ENCODE measurements around the gene SKAP2.

Gene SKAP2

DNA sequence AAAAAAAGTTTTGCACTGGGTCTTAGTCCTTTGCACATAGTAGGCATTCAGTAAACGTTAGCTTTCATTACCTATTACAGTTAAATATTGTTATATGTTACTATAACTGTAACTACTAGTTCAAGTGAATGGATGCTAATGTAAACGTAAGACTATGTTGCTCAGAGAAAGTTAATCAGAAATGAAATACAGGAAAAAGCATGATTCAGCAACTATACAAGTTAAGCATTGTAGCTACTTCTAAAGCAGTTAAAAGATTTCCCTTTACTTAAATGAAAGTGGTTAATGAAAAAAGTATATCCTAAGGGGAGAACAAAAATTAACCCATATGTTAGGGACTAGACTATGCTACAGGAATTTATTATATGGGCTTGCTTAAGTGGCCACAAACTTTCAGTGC lies 121.2 kb downstream of the SKAP2 start:
- DNase-seq, result no peak

DNA sequence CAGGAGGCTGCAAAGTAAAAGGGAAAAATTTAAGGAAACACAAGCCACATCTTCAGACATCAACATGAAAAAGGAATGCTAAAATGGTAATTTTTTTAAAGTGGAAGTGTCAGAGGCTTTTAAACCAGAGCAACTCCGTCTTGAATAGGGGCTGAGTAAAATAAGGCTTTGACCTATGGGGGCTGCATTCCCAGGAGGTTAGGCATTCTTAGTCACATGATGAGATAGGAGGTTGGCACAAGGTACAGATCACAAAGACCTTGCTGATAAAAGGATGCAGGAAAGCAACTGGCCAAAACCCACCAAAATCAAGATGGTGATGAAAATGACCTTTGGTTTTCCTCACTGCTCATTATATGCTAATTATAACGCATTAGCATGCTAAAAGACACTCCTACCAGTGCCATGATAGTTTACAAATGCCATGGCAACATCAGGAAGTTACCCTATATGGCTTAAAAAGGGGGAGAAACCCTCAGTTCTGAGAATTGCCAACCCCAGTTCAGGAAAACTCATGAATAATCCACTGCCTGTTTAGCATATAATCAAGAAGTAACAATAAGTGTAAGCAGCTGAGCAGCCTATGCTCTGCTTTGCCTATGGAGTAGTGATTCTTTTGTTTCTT lies 128.3 kb downstream of the SKAP2 start:
- DNase-seq, result no peak

DNA sequence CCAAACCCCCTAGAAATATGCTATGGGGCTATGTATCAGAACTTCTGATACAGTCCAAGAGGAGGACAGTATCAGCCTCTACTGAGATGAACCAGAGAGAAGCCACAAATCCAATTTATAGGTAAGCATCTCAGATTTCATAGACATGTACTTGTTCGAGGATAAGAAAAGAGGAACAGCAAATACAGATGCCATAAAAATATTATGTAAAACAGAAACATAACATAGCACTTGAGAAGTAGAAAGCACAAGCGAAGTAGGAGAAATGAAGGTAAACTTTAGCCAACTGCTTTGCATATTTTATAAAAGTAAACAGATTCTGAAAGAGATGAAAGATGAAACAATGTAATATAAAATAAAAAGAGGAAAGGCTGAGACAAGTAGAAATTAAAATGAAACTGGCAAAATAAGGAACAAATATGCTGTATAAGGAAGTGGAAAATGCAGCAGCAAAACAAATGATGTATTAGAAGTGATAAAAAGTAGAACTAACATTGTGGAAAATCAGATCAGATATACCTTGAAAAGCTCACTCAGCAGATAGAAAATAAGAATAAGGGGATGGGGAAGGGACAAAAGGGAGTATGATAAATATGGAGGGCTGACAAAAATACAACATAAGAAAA lies 135.1 kb downstream of the SKAP2 start:
- DNase-seq, result no peak

DNA sequence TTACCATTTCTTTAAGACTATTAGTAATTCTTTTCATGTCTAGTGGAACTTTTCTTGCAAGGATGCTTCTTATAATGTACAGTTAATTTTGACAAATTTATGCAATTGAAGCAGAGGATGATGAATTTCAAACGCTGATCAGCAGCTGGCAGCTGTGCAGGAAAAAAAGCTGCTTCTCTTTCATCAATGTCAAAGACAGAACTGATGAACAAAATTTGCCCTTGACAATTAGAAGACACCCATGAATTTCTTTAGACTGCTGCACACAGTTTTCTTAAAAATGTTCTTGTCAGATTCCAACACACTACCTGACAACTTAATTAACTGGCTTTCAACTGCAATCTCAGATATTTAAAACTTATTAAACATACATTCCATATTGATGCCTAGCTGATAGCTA lies 138.3 kb downstream of the SKAP2 start:
- DNase-seq, result no peak

DNA sequence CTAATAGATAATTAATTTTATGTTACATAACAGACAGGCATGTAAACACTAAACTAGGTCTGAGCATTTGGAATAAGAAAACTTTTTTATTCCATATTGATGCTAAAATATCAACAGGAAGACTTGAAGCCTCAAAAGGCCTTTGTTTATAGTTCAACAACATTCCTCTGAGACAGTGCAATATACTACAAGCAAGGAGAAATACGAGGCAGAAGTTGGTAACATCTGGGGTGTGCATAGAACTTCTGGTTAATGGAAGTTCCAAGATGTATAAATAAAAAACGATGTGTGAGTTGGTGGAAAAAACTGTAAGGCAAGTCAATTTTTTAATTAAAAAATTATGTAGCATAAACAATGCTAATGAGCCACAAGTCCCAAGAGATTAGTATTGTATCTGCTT lies 139.6 kb downstream of the SKAP2 start:
- DNase-seq, result no peak

DNA sequence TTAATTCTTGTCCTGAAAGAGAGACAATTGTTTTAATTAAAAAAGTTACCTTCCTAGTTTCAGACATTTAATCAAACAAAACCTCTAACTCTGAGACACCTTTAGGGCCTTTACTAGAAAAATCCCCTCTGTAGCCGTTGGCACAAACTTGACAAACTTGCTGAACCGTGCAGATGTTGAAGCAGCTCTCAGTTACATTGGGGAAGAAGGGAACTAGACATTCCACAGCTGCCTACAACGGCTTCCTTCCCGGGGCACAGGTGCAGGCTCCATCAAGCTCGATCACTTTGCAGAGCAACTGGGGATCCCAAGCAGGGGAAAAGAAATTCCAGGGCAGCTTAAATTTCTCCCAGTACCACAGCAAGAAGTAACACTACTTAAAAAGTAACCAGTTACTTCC lies 141.3 kb downstream of the SKAP2 start:
- no peak for DNase-seq

DNA sequence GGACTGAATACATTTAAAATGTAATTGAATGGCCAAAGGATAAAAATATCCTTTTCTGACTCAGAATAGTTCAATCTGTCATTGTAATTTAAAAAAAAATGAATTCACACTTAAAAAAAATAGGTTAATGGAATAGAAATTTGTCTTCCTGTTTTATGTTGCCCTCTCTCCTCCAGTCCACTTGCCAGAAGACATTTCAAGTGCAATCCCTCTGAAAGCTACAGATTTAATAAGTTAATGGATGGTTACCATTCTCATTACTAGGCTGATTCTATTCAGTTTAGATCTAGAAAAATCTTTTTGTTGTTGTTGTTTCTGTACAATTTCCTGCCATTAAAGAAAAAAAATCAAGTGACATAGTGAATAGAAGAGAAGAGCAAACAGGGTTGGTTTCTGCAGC lies 142.9 kb downstream of the SKAP2 start:
- DNase-seq, result no peak

DNA sequence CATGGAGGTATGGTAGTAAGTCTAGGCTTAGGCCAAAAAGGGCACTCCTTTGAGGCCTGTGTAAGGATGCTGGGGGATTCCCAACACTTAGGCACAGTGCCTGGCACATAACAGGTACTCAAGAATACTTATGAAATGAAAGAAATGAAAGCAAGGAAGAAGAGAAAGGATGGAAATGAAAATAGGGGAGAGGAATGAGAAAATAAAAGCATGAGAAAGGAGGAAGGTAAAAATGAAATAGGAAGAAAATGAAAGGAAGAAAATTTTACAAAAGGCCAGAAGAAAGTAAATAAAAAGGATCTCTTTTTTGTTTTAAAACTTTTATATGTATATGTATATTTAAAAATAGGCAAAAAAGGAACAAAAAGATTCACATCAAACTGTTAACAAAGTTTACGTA lies 146.3 kb downstream of the SKAP2 start:
- DNase-seq, result no peak

DNA sequence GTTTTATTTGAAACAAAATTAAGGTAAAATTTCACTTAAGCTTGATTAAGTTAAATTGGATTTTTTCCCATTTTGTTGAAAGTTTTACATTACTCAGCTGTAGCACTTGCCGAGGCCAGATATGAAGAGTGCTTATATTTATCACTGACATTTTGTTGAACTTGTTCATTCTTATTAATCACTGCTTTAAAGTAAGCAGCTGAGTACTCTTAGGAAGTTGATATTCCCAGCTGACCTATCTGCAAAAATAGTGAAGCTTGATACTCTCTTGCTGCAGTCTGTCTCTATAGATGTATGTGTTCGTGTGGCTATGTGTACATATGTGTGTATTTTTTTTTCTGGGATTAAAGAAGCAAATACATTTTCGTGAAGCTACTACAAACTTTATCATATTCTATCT lies 150.0 kb downstream of the SKAP2 start:
- DNase-seq, result no peak

DNA sequence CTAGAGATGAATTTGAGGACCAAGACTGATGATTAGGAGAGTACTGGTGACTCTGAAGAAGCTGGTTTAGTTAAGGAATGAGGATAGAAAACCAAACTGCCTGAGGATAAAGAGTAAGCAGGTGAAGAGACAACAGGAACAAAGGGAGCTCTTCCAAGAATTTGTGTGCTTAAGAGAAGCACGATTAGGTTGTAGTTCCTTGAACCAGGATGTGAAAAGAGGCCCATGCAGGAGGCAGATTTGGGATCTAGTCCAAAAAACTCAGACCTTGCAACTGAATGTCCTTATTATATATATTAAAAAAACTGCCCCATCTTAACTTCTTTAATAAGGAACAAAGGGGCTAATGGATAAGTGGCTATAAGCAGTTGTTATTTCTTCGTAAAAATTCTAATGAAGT lies 150.4 kb downstream of the SKAP2 start:
- DNase-seq, result no peak

DNA sequence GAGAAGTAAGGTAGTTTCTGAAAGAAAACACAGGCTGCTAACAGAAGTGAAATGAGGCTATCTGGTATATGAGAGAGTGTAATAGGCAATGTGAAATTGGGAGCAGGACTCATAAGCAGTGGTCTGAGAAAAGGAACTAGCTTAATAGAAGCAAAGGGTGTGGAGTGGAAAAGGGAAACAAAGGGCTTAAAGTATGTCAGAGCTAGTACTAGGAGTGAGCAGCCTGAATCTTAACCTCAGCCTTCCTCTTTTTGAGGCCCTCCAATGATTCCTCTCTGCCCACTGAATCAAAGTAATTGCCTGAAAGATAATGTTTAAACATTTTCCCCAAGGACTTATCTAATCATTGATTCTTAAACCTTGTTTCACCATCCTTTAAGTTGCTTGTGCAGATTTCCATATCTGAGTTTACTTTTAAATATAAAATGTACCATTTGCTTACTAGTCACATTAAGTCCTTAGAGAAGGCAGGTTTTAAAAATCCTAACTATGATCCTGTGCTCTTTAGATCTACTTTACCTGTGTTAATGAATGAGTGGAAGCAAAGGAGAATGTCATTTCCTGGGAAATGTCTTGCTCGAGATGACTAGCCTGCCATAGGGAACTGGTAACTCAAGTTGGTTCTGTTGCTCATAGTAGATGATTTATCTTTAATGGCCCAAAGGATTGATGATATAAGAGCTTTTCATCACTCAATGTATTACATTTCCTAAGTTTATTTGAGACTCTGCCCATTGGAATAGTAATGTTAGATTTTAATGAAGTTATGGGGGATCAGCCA lies 155.0 kb downstream of the SKAP2 start:
- DNase-seq, result no peak

DNA sequence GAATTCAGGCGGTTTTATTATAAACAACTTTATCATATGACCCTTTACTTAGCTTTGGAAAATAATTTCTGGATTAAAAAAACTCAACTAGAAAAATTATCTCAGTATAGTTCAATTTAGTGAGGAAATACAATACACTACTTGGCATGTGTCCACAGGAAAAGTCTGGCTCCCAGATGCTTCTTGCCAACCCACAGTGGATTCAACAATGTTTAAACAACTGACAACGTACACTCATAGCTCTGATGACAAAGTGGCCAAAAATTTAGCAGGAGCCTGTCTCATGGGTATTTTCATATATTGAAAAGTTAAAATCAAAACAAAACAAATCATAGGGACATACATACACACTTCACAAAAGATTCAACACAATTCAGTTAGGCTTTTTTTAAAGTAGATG lies 158.8 kb downstream of the SKAP2 start:
- DNase-seq, result no peak

DNA sequence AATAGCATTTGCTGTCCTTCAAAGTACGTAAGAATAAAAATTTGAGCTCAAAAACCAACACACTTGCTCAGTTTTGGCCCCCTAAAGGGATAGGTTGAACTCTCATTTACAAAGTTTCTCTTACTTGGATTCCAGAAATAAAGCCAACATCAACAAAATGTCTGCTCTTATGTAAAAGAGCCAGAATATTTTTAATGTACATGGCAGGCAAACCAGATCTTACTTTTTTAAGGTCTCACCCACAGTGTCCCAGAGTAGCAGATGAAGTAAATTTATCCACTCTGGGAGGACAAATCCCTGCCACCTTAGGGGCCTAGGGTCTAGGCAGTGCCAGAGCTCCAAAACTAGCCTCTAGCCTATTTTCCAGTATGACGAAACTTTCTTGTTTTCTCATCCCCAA lies 159.6 kb downstream of the SKAP2 start:
- DNase-seq, result no peak

DNA sequence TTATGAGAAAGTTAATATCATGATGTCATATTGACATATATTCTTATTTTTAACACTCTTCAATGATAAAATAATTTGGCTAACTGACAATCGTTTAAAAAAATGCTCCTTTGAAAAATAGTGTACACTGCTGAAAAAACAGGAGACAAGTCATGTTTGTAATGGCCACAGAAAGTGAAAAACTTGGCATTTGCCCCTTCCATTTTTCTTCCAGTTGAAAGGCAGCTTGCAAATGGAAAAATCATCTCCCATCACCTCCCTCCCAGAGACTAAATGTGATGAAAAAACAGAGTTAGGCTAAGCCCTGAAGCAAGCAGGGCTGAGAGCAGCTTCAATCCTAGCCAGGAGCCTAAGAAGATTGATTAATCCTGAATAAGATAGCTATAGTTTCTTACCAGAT lies 160.4 kb downstream of the SKAP2 start:
- no peak for DNase-seq

DNA sequence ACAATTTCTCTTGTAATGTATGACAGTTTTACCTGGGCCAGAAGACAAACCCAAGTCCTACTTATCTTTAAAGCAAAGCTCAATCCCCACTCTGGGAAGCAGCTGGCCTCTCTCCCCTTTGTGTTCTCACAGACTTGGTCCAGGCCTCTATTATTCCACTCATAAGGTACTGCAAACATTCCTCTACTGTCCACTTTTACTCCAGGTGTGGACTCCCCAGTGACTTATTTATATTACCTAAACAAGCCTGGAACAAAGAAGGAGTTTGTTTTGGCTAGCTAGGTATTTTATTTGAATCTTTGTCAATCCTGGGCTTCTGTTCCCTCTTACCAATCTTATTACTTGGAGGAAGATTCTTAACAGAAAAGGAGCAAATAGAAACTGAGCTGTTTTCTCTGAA lies 163.5 kb downstream of the SKAP2 start:
- DNase-seq, result no peak

DNA sequence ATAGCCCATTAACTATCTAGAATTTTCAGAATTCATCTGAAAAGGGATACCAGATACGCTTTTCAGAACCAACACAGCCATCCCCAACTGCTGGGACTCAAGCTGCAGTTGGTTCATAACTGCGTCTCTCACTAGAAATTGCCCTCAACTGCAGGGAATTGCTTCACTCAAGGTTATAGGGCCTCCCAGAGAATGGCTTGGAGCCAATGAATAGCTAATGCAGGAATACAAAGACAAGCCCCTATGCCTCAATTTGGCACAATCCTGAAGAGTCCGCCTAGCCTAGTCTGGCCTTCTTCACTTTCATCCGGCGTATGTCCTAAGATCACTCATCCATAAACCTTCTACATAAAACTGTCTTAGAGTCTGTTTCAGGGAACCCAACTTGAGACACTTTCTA lies 164.0 kb downstream of the SKAP2 start:
- DNase-seq, result no peak

DNA sequence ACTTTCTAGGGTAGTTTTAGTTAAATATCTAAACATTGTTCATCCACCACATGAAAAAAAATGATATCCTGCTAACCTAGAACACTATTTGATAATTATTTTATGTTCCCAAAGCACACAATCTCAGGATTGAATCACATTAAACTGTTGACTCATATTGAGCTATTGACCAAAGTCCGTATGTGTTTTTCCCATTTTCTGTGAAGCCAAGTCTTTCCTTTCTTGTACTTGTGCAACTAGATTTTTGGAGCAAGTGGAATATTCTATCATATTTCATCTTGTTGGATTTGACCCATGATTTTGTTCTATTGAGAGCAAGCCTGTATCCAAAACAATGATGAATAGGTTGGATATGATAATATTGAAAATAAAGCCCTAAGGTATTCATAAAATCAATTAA lies 164.6 kb downstream of the SKAP2 start:
- DNase-seq, result no peak

DNA sequence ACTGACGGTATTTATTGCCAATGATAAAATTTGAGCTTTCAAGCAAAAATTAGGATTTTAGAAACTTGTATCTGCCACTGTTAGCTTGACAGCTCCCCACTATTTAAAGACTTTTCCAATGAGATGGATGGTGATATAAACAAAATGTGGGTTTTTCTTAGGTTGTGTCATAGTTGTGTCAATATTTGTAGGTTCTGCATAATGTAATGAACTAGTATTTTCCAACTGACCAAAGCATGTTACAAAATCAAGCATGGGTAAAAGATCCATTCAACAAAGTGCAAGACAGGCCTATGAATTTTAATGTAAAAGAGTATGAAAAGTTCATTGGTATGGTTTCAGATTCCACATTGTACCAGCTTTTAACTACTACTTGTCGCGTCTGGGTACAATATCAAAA lies 165.6 kb downstream of the SKAP2 start:
- no peak for DNase-seq

DNA sequence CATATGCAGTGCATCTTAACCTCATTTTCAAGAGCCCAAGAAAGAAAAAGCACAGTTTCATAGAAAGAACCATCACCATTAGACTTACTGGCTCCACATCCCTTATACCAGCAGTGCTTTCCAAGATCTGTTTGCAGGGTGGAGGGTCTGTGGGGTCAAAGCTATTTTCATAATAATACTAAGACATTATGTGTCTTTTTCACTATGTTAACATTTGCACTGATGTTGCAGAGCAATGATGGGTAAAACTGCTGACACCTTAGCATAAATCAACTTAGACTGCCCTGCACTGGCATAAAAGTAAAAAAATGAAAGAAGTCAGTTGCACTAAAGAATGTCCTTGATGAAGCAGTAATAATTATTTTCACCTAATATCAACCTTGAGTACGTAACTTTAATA lies 166.2 kb downstream of the SKAP2 start:
- DNase-seq, result no peak

DNA sequence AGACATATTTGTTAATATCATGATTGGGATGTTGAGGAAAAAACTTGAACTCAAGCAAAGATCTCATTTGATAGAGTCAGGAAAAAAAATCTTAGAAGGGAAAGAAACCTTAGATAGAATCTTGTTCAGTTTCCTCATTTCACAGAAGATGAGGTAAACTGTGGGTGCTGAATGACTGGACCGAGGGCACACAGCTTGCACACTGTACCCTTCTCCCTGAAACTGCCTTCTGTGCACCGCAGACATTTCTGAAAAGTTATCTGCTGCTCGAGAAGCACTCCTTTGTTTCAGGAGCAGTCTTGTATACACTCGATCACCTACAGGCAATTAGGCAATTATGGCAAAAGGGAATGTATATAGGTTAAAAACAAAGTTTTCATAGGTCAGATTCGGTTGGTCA lies 167.4 kb downstream of the SKAP2 start:
- DNase-seq, result no peak

DNA sequence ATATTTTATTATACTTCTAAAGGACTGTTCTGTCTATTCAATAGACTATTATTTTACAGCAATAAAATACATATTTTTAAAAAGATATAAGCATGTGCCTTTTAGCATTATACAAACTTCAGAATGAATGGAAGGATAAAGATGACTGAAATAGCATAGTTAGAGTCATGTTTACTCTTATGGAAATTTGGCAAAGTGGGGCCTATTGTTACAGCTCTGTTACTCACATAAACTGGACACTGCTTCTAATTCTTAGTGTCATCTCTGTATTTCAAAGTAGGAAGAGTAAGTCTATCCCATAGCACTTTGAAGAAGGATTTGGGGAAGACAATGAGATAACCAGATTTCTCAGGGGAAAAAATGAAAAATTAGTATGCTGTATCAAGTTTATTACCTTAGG lies 168.2 kb downstream of the SKAP2 start:
- no peak for DNase-seq

DNA sequence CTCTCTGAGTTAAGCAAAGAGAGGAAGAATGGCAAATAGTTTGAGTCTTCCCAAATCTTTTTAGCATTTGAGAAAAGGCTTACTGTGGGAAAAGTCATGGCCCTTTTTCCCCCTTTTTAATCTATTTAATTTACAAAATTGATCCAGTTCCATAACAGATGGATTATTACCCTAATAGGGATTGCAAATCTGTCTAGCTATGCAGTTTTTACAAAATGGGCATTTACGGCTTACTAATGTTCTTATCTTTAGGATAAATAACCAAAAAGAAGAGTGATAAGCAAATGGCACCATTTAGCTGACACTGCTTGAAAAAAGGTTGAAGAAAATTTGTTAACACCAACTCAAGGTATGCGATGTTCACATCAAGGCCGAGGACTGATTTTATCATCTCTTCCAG lies 169.7 kb downstream of the SKAP2 start:
- no peak for DNase-seq

DNA sequence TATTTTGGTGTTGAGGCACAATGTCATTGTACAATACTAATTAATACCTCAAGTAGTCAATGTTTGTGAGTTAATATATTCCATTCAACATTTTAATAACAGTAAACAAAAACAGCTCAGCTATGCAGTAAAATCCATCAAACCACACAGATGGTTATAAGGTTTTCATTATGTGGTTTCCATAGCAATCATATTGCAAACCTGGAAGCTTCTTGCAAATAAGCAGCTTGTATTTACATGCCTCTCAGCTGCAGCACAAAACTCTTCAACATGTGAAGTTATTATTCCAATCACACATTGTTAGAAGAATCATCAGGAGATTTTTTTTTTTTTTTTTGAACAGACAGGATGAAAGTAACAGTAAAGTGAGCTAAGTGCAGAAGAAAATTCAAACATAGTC lies 170.2 kb downstream of the SKAP2 start:
- no peak for DNase-seq

DNA sequence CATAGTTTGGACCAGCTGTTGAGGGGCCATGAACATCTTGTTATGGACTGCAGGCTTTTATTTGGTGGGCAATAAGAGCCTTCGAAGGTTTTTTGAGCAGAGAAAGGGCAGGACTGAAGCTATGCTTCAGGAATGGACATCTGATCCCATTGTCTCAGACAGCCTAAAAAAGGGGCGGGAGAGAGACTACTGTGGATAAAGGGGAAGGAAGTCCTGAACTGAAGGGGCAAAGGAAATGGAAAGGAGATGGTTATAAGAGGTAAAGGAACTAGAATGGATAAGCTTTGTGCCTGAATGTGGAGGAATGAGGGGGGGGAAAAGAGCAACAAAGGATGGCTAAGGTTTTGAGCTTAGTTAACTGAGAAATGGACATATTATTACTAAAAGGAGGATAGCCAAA lies 172.5 kb downstream of the SKAP2 start:
- DNase-seq, result no peak

DNA sequence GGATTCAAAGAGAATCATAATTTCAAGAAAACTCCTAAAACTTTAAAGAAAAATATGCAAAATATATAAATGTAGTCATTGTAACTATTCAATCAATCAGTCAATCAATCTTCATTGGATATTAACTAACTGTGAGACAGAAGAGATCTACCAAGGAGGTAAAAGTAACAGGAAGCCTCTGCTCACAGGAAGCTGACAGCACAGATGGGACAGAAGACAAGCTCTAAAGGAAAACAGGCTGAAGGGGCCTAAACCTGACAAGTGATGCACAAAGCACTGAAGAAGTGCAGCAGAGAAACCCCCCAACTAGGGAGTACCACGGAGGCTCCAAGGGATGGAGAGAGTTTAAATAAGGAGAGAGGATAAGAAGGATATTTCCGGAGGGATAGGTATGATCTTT lies 173.0 kb downstream of the SKAP2 start:
- DNase-seq, result no peak
